SU-DHL-6 (cell line): ENCODE data around the gene APELA.
"Not testable (repeated sequence)": the region's sequence is repeated elsewhere in the genome, so short reads cannot be mapped to it uniquely, and the experiment has no call there.

Source experiments
- H2AFZ ChIP-seq: fragments of 200-600 bp; sonication (generic); 2 replicates; pipeline ENCODE4 v1.6.1; 2014; ENCODE audit warnings: low read depth, mild to moderate bottlenecking, moderate library complexity, mixed read lengths, antibody characterized with exemption, low read length; ENCODE audit not compliant: severe bottlenecking
- H3F3A ChIP-seq: fragments of 200-600 bp; shearing (Covaris generic); 2 replicates; pipeline ENCODE4 v1.6.0; 2016; ENCODE audit warnings: antibody characterized with exemption, mild to moderate bottlenecking; ENCODE audit not compliant: insufficient read depth
- H3K27ac ChIP-seq: fragments of 200-600 bp; sonication (generic); 2 replicates; pipeline ENCODE4 v1.5.1; 2016; ENCODE audit warnings: low read depth, mild to moderate bottlenecking, low read length, moderate library complexity, mixed read lengths
- H3K27me3 ChIP-seq: fragments of 200-600 bp; sonication (generic), shearing (Covaris generic); 2 replicates; pipeline ENCODE4 v1.6.0; 2014; ENCODE audit warnings: mild to moderate bottlenecking, low read length
- H3K36me3 ChIP-seq: fragments of 200-600 bp; sonication (generic); 2 replicates; pipeline ENCODE4 v1.6.1; 2014; ENCODE audit warnings: mild to moderate bottlenecking, low read length, mixed read lengths
- H3K4me2 ChIP-seq: fragments of 300-600, 200-600 bp; shearing (Covaris generic), sonication (generic); 2 replicates; pipeline ENCODE4 v1.6.0; 2014; ENCODE audit warnings: low read length, low read depth, mild to moderate bottlenecking; ENCODE audit not compliant: poor library complexity, severe bottlenecking
- H3K4me3 ChIP-seq: fragments of 200-600 bp; sonication (generic); 2 replicates; pipeline ENCODE4 v1.5.1; 2014; ENCODE audit warnings: antibody characterized with exemption, low read length, mild to moderate bottlenecking, mixed read lengths; ENCODE audit not compliant: insufficient read depth, poor library complexity, severe bottlenecking
- H3K79me2 ChIP-seq: fragments of 200-600 bp; sonication (generic); 2 replicates; pipeline ENCODE4 v1.6.1; 2014; ENCODE audit warnings: mild to moderate bottlenecking, low read length, moderate library complexity; ENCODE audit not compliant: insufficient read depth
- H3K9ac ChIP-seq: fragments of 200-600 bp; sonication (generic); 2 replicates; pipeline ENCODE4 v1.7.0; 2014; ENCODE audit warnings: mild to moderate bottlenecking, low read length
- H3K9me2 ChIP-seq: fragments of 200-600 bp; sonication (generic); replicated peaks from 2 replicates; pipeline ENCODE4 v1.6.1; 2014; ENCODE audit warnings: low read length; ENCODE audit not compliant: insufficient read depth
- H3K9me3 ChIP-seq: fragments of 200-600 bp; sonication (generic); 2 replicates; pipeline ENCODE4 v1.6.1; 2014; ENCODE audit warnings: low read length, mixed read lengths; ENCODE audit not compliant: insufficient read depth
- H4K20me1 ChIP-seq: fragments of 200-600 bp; sonication (generic); 2 replicates; pipeline ENCODE4 v1.6.1; 2014; ENCODE audit warnings: low read depth, mild to moderate bottlenecking, antibody characterized with exemption, low read length, moderate library complexity, mixed read lengths
- CTCF ChIP-seq: fragments of 200-600 bp; sonication (generic); IDR thresholded peaks from one replicate; pipeline ENCODE4 v1.5.1; 2017; ENCODE audit warnings: antibody characterized with exemption, mild to moderate bottlenecking, low read length, moderate library complexity; ENCODE audit not compliant: insufficient read depth, poor library complexity, severe bottlenecking
- EZH2phosphoT487 ChIP-seq: fragments of 200-600 bp; sonication (generic), shearing (Covaris generic); conservative IDR thresholded peaks from 2 replicates; pipeline ENCODE4 v1.6.1; 2018; ENCODE audit warnings: mild to moderate bottlenecking, antibody characterized with exemption, low read length, moderate library complexity, mixed read lengths

APELA gene

GRCh38 chr4:164930647-164931046 is 53.7 kb downstream of the APELA start:
- Histone ChIP-seq H3K27me3 (no peaks in the 10 kb centered on the region), H3K27ac (no peak overlapping the region), H4K20me1 (no peaks in the 10 kb centered on the region), H3K9me3 (no peaks in the 10 kb centered on the region), H3K79me2 (no peaks in the 10 kb centered on the region), H3K4me3 (no peak overlapping the region), H2AFZ (no peak overlapping the region), H3K9me2 (no peaks in the 10 kb centered on the region), H3K4me2 (no peak overlapping the region), H3K36me3 (no peaks in the 10 kb centered on the region), H3F3A (no peaks in the 10 kb centered on the region), H3K9ac (no peak overlapping the region)
- TF ChIP-seq EZH2phosphoT487: no peak
- TF ChIP-seq CTCF: no peak

GRCh38 chr4:164931551-164932324 is 54.8 kb downstream of the APELA start:
- H2AFZ ChIP-seq: no peak overlapping the region
- no peak overlapping the region for H3K4me2 ChIP-seq
- no peaks in the 10 kb centered on the region for H3F3A ChIP-seq
- no peaks in the 10 kb centered on the region for H4K20me1 ChIP-seq
- no peaks in the 10 kb centered on the region for H3K27me3 ChIP-seq
- no peak overlapping the region for H3K9ac ChIP-seq
- H3K9me2 ChIP-seq: no peaks in the 10 kb centered on the region
- H3K36me3 ChIP-seq: no peaks in the 10 kb centered on the region
- no peaks in the 10 kb centered on the region for H3K79me2 ChIP-seq
- H3K9me3 ChIP-seq: no peaks in the 10 kb centered on the region
- no peak for TF ChIP-seq EZH2phosphoT487
- no peak overlapping the region for H3K27ac ChIP-seq
- H3K4me3 ChIP-seq: no peak overlapping the region

DNA sequence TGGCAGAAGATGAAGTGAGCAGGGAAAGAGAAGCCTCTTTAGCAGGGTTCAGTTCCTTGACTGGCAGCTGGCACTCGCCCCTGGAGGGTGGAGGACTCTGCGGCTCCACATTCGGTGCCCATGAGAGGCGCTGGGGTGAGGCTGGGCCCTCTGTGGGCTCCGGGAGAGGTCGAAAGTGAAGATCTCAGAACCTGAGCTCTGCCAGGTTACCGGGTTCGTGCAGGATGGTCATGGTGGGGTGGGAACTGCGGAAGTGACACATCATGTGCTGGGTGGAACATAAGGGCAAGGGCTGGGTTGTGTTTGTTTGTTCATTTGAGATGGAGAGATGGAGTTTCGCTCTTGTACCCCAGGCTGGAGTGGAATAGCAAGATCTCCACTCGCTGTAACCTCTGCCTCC is 56.3 kb downstream of the APELA start:
- Histone ChIP-seq H3K36me3 (no peaks in the 10 kb centered on the region), H3F3A (no peaks in the 10 kb centered on the region), H2AFZ (no peak overlapping the region), H3K27me3 (no peaks in the 10 kb centered on the region), H3K9ac (no peak overlapping the region), H3K9me3 (no peaks in the 10 kb centered on the region), H4K20me1 (no peaks in the 10 kb centered on the region), H3K4me2 (no peak overlapping the region), H3K27ac (no peak overlapping the region), H3K79me2 (no peaks in the 10 kb centered on the region), H3K4me3 (no peak overlapping the region), H3K9me2 (no peaks in the 10 kb centered on the region)
- TF ChIP-seq EZH2phosphoT487: no peak
- TF ChIP-seq CTCF: no peak

- Histone ChIP-seq H3K27ac (no peak overlapping the region), H3F3A (no peaks in the 10 kb centered on the region), H3K4me3 (no peak overlapping the region), H4K20me1 (no peaks in the 10 kb centered on the region), H3K9me2 (no peaks in the 10 kb centered on the region), H3K79me2 (no peaks in the 10 kb centered on the region), H3K27me3 (no peaks in the 10 kb centered on the region), H2AFZ (peak overlapping the region; percentile 68), H3K9ac (no peak overlapping the region), H3K36me3 (no peaks in the 10 kb centered on the region), H3K9me3 (no peaks in the 10 kb centered on the region), H3K4me2 (no peak overlapping the region)
- no peak for TF ChIP-seq CTCF
- TF ChIP-seq EZH2phosphoT487: no peak
Observed at GRCh38 chr4:164935363-164935762, 58.4 kb downstream of the APELA start.

DNA sequence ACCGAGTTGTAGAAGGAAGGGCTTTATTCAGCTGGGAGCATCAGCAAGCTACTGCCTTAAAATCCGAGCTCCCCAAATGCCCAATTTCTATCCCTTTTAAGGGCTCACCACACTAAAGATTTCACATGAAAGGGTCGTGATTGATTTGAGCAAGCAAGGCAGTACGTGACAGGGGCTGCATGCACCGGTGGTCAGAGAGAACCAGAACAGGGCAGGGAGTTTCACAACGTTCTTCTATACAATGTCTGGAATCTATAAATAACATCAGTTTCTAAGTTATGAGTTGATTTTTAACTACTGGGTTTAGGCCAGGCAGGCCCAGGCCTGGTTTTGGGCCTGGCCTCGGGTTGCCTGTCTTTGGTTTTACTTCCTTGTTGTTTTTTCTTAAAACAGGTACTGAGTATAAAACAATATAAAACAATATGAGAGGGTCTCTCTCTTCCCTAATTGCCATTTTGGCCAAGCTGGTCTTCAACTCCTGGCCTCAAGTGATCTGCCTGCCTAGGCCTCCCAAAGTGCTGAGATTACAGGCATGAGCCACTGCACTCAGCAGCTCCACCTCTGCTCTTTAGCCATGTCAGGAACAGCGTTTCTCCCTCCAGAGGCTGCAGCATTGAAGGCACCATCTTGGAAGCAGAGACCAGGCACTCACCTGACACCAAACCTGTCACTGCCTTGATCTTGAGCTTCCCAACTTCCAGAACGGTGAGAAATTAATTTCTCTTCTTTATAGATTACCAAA is 59.1 kb downstream of the APELA start:
- H3K9me2 ChIP-seq, H4K20me1 ChIP-seq, H3K9me3 ChIP-seq, H3K4me2 ChIP-seq, H3K27ac ChIP-seq, H3K36me3 ChIP-seq, H2AFZ ChIP-seq, H3K79me2 ChIP-seq, H3K9ac ChIP-seq, H3K27me3 ChIP-seq, H3F3A ChIP-seq, H3K4me3 ChIP-seq: not testable (repeated sequence)
